ENCODE data around the gene MARVELD2.

The MARVELD2 gene

DNA sequence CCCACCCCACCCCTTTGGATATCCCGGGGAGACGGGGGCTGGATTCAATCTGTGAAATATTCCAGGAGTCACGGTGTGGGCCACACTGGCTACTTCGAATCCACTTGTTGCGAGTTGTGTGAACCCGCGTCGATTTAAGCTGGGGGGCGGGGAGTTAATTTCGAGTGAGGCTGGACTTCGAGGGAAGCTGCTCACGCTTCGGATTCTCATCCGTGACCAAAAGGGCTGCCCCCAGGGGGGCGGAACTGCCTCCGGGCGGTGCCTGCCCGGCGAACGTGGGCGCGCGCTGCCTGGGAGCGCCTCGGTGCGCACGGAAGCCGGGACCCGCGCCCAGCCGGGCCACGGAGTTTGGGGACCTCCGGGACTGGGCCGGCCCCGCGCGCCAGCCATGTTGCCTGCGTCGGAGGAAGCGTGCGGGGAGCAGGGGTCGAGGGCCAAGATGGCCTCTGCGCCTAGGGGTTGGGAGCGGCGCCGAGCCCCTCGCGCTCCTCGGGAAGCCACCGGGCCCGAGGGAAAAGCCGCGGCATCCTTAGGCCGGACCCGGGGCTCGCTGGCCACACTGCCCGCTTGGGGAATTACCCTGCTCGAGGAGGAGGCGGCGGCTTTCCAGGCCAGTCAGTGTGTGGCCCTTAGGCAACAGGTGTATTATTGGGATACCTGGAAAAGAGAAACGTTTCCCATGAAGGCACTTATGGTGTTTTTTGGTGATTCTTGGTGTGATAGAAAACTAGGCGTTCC lies 78.6 kb downstream of the MARVELD2 start:
- peak; percentile 4 for DNase-seq

All from activated CD4-positive, alpha-beta T cell treated with anti-CD3 and anti-CD28 coated beads, Interleukin-2, amount 50 U/mL, for 16 hours (primary cell).